CD4-positive, alpha-beta T cell treated with Interleukin-17A for 1 hour (primary cell): ENCODE data around the gene C3orf52.
A peak's percentile ranks its signal among the peaks of the same experiment; 100 is the strongest.

Experiments used
- DNase-seq: peaks from one replicate; pipeline ENCODE4 v3.0.0-alpha.2; 2020

Gene C3orf52

GRCh38 chr3:112119962-112120836, 34.0 kb downstream of the C3orf52 start:
- DNase-seq, result peak; percentile 38

- no peak for DNase-seq
Measured at GRCh38 chr3:112121577-112122547, 35.7 kb downstream of the C3orf52 start.

- no peak for DNase-seq
Measured at GRCh38 chr3:112122870-112123269, 36.7 kb downstream of the C3orf52 start.

GRCh38 chr3:112123548-112123947, 37.4 kb downstream of the C3orf52 start:
- DNase-seq, result no peak

- DNase-seq, result no peak
Measured at GRCh38 chr3:112124907-112125607, 38.9 kb downstream of the C3orf52 start.

- peak; percentile 34 for DNase-seq
Measured at GRCh38 chr3:112126511-112126911, 40.3 kb downstream of the C3orf52 start.

- DNase-seq, result peak; percentile 30
Measured at GRCh38 chr3:112127522-112128494, 41.6 kb downstream of the C3orf52 start.

GRCh38 chr3:112128843-112129727, 42.9 kb downstream of the C3orf52 start:
- DNase-seq, result peak; percentile 88

GRCh38 chr3:112129925-112130637, 43.9 kb downstream of the C3orf52 start:
- peak; percentile 22 for DNase-seq

- DNase-seq, result no peak
Measured at GRCh38 chr3:112130638-112130993, 44.4 kb downstream of the C3orf52 start.

- peak; percentile 18 for DNase-seq
Measured at GRCh38 chr3:112131111-112131510, 44.9 kb downstream of the C3orf52 start.

GRCh38 chr3:112132088-112132487, 45.9 kb downstream of the C3orf52 start:
- DNase-seq, result no peak

GRCh38 chr3:112132554-112132953, 46.4 kb downstream of the C3orf52 start:
- DNase-seq, result peak; percentile 34

- peak; percentile 87 for DNase-seq
Measured at GRCh38 chr3:112132975-112133448, 46.8 kb downstream of the C3orf52 start, which contains the start of gene GCSAM. Gene GCSAM (minus strand): TSS chr3:112133248. CDS start chr3:112133120, 128 bp downstream.

GRCh38 chr3:112133626-112134334, 47.6 kb downstream of the C3orf52 start:
- no peak for DNase-seq

GRCh38 chr3:112134335-112135124, 48.3 kb downstream of the C3orf52 start:
- peak; percentile 78 for DNase-seq

GRCh38 chr3:112136046-112136445, 49.9 kb downstream of the C3orf52 start:
- no peak for DNase-seq
